NCI-H187 (cell line): ENCODE results near the gene KSR1.

ENCODE experiments used
- DNase-seq, 2 experiments: peaks; one replicate each; lab custom pipeline; 2025; lab: John Stamatoyannopoulos, UW

KSR1 gene

DNA sequence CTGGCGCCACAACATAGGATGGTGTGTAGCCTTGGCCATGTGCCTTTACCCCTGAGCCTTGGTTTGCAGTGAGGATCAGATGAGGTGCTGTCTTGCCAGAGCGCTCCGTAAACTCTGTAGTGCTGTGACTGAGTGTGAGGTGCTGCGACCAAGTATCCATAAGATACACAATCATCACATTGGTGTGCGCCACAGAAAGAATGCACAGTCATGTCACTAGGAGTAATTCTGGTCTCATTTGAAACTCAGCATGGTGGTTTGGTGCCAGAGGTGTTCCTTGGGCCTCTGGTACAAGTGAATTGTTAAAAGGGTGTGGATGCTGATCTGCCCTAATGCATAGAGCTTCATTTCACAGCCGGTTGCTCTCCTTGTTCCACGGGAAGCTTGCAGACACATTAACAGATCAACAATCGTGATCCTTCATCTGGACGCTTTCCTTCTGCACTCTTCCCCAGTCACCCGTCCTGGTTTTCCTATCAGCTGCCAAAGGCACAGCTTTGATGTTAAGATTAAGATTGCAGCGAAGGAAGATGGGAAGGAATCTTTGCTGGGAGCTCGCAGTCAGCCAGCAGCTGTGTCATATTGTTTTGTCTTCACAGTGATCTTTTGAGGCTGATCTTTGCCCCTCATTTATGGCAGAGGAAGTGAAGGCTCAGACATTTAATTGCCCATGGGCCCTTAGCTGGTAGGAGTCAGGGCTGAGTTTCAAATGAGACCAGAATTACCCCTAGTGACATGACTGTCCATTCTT is 79.1 kb downstream of the KSR1 start:
- DNase-seq, result no peak

- DNase-seq, result no peak
Measured at GRCh38 chr17:27535975-27536374, 79.7 kb downstream of the KSR1 start.

DNA sequence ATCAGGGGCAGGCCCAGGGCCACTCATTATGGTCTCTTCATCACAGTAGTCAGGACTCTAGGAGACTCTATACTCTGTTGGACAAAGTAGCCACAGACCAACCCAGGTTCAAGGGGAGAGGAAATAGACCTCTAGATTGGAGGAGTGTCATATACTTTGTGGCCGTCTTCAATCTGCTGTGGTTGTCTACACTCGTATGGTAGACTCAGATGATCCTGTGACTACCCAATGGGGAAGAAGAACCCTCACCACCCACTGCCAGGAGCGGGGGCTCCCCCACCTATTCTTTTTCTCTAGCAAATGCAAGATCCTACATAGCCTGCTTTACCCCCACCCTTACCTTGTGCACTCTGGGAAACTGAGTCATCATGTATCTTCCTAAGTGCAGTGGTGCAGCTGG is 80.5 kb downstream of the KSR1 start:
- DNase-seq, result no peak

DNA sequence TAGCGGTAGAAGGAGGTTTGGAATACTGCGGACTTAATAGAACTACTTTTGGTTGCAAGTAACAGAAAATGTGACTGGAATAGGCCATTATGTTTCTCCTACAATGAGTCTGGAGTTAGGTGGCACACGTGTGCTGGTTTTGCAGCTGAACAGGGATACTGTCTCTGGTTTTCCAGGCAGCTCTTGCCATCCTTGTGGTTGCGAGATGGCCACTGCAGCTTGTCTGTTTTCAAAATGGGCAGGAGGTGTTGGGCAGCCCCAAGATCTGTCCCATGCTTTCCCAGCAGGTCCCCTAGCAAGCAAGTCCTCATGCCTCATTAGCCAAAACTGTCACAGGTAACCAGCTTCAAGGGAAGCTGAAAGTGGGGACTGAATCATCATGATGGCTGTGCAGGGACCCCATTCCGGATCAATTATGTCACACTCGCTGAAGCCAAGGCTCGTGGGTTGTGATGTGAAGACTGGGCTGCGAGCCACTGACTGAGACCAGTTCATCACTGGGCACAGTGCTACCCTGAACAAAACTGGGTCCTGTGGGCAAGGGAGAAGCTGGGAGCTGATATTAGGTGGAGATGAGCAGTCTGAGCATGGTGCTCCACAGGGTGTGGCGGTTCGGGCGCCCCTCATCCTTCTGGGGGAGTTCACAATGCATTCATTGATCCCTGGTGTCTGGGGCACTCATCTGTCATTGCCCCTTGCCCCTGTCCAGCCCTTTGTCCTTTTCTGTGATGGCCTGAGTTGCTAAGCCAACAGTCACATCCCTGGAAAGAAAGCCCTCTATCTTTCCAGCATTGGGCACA is 82.1 kb downstream of the KSR1 start:
- DNase-seq, result no peak

DNA sequence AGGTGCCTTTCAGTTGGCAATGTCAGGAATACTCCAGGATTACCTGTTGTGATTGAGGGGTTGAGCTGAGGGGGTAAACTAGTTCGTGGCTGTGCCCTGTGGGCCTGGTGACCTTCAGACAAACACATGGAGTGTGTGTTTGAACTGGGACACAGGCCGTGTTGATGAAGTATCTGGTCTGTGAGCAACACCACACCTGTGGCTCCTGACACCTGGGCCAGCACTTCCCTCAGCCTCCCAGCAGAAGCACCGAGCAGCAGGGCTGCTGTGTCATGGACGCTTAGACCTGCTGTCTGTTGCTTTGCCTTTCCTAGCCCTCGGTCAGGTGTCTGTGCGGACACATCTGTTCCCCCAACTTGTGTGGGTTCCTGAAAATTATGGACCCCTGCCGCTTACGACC is 82.9 kb downstream of the KSR1 start:
- DNase-seq, result no peak

GRCh38 chr17:27539794-27540317 is 83.6 kb downstream of the KSR1 start:
- no peak for DNase-seq

DNA sequence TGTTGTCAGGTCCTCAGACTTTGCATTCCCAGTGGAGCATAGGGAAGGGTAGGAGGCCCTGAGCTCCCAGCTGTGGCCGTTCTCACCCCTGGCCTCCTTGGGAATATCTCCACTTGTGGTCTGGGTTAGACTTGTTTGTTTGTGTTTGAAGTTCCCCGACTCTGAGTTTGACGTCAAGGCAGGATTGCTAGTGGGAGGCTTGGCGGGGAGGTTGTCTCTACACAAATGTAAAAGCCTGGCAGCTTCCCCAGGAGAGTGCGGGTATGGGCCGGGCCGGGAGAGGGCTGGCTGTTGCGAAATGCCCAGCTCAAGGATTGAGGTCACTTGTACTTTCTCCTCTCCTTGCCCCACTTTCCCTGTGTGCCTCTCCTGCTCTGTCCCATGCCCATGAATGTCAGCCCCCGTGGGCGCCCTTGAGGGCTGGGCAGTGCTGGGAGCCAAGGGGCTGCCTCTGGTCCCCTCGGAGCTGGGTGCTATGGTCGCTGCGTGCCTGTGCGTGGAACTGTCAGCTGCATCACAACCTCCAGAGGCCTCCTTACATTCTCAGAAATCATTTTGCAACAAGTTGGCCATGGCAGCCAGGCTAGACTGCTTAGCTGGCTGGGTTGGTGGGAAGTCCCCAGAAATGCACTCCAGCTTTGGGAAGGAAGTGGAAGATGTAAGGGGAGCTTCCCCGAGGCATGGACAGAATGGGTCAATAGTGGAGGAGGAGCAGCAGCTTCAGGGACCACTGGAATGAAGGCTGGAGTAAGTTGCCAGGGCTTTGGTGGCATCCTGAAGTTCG is 84.3 kb downstream of the KSR1 start:
- no peak for DNase-seq

- no peak for DNase-seq
Measured at GRCh38 chr17:27541301-27542023, 85.2 kb downstream of the KSR1 start.

- DNase-seq, result no peak
Measured at GRCh38 chr17:27542841-27543463, 86.7 kb downstream of the KSR1 start.

DNA sequence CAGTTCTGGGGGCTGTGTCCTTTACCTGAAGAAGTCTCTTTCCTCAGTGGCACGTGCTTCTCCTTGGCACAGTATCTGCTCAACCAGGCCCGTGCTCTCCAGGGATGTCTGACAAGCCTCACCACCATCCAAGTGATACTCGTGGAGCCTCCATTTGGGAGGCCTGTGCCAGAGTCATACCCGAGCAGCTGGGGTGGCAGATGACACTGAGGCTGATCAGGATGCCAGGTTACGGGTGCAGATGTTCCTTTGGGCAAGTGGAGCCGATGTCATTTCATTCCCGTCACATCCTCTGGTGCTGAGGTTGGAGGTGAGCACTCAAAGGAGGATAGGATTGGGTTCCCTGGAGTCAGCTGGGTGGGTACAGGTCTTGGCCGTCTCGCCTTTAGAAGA is 87.2 kb downstream of the KSR1 start:
- DNase-seq, result no peak

GRCh38 chr17:27543958-27544349 is 87.7 kb downstream of the KSR1 start:
- DNase-seq, result no peak

GRCh38 chr17:27544350-27545131 is 88.3 kb downstream of the KSR1 start:
- DNase-seq, result peak in 1 of 2 experiments; percentile 41

DNA sequence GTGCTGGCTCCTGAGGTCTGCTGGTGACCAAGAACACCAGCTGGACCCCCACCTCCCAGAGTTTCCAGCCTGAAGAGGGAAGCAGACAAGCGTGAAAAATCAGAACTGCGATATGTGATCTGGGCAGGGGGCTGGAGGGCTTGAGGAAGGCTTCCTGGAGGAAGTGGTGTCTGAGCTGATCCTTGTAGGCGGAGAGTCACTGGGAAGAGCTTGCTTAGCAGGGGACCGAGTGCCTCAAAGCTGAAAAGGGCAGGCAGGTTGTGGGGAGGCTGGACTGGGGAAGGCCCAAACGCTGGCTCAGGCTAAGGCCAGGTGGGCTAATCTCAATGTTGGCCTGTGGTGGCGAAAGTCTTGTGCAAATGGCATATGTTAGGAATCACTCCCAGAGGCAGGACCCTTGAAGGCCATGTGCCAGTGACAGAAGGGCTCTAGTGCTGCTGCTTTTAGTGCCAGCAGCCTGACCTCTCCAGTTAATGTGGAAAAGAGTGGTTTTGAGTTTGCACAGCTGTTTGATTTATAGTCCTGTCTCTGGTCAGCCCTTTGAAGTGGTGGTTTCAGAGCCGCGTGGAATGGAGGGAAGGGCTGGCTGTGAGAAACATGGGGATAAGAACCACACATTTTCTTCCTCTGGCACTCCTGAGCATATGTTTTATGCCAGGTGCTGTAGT is 89.4 kb downstream of the KSR1 start:
- DNase-seq, result peak; percentile 65 to 79

DNA sequence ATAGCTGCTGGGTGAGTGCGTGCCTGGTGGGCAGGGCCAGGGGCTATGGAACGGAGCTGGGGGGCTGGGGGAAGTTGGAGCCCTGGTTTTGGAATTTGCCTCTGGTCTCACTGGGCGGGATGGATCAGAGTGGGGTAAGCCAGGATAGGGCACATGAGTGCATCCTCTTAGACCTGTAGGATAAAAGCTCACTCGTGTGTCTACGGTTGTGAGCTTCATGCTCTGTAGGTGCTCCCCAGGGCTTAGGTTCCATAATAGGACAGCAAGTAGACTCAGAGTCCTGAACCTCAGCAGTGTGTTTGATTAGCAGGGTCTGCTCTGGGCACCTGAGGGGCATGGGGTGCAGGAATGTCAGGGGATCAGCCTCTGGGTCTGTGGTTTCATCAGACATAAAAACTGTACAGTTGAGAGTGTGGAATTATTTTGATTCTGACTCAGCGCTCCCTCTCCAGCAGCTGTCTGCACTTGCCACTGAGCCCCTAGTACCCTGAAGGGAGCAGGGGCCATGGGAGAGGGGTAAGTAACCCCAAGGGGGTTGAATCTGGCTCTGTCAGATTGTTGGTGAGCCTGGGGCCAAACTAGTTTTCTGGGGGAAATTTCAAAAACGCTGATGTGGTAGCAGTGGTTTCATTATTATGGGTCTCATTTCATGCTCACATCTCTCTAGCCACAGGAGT is 90.5 kb downstream of the KSR1 start:
- no peak for DNase-seq

GRCh38 chr17:27547301-27547683 is 91.0 kb downstream of the KSR1 start:
- no peak for DNase-seq

DNA sequence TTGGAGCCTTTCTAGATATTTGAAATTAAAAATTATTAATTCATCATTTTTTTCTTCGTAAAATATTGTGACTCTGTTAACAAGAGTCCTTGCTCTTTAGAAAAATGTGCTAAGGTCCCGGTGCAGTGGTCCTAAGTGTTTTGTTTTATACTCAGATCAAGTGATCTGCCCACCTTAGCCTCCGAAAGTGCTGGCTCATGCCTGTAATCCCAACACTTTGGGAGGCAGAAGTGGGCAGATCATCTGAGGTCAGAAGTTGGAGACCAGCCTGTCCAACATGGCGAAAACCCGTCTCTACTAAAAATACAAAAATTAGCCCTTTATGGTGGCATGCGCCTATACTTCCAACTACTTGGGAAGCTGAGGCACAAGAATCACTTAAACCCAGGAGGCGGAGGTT is 92.1 kb downstream of the KSR1 start:
- no peak for DNase-seq

DNA sequence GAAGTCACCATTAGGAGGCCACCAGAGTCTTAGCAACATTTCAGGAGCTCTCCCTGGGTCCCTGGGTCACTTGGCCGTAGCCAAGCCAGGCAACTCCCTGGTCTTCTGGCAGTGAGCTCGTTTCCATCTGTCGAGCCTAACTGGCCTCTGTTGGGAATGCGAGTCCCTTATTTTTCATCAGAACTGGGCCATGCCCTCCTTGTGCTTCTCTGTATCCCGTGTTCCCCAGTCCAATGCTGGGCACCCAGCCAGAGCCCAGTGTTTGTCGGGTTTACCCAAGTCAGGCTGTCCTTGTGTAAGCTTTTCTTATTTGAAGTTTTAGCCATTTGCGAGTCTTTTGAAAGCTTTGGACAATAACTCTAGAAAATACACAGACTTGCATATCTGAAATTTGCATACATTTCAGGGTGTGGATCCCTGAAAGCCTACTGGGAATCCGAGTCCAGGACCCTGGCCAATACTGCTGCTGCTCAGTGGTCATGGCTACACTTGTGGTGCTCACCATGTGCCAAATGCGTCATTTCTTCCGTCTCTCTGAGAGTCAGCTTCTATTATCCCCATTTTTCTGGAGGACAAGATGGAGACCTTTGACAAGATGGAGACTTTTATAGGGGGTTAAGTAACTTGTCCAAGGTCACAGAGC is 93.1 kb downstream of the KSR1 start:
- no peak for DNase-seq

- no peak for DNase-seq
Measured at GRCh38 chr17:27550291-27550930, 94.2 kb downstream of the KSR1 start.
